H1 (cell line): ENCODE results near the gene RPP25L. TPM values are rescaled to one million over a fixed set of nuclear protein-coding genes. Genes with fewer than 3 reads are reported as not detected.

Experiments
- ASH2L ChIP-seq: fragments of 200-600, 300-600 bp; sonication (generic); IDR thresholded peaks from one replicate; pipeline ENCODE4 v1.7.1; 2017; ENCODE audit warnings: low read length
- ATF3 ChIP-seq: IDR thresholded peaks from 2 replicates; pipeline ENCODE4 v1.6.1; 2011; ENCODE audit warnings: low read depth, mild to moderate bottlenecking, low read length; ENCODE audit not compliant: insufficient read depth
- BACH1 ChIP-seq: IDR thresholded peaks from 2 replicates; pipeline ENCODE4 v1.6.1; 2012; ENCODE audit warnings: low read length, improper control_type of control experiment
- BCL11A ChIP-seq, 2 experiments: IDR thresholded peaks; one replicate each; pipeline ENCODE4 v1.6.1; 2011; ENCODE audit warnings: low read depth in 2 of 2, low read length in 2 of 2, mild to moderate bottlenecking in 2 of 2
- BRCA1 ChIP-seq: IDR thresholded peaks from 2 replicates; pipeline ENCODE4 v1.6.1; 2012; ENCODE audit warnings: low read depth, low read length, improper control_type of control experiment
- CHD1 ChIP-seq: IDR thresholded peaks from 2 replicates; pipeline ENCODE4 v1.6.1; 2012; ENCODE audit warnings: low read depth, low read length, improper control_type of control experiment
- EGR1 ChIP-seq: IDR thresholded peaks from 2 replicates; pipeline ENCODE4 v1.6.1; 2011; ENCODE audit warnings: low read depth, low read length, borderline replicate concordance
- EP300 ChIP-seq, 2 experiments: IDR thresholded peaks; 1 replicate in 1 of 2; 2 replicates in 1 of 2; pipeline ENCODE4 v1.6.1; 2011 to 2012; ENCODE audit warnings: low read depth in 2 of 2, low read length in 2 of 2, mild to moderate bottlenecking in 2 of 2, borderline replicate concordance in 1 of 2, inconsistent platforms in 1 of 2, moderate library complexity in 1 of 2
- GABPA ChIP-seq: IDR thresholded peaks from 2 replicates; pipeline ENCODE4 v1.6.1; 2011; ENCODE audit warnings: mild to moderate bottlenecking, low read length, moderate library complexity, borderline replicate concordance; ENCODE audit not compliant: insufficient read depth
- JUN ChIP-seq: IDR thresholded peaks from 2 replicates; pipeline ENCODE4 v1.6.1; 2011; ENCODE audit warnings: low read depth, mild to moderate bottlenecking, improper control_type of control experiment, low read length
- KDM1A ChIP-seq: fragments of 200-600, 300-600 bp; sonication (generic); IDR thresholded peaks from 2 replicates; pipeline ENCODE4 v1.7.1; 2016; ENCODE audit warnings: mild to moderate bottlenecking, low read length, borderline replicate concordance
- KDM4A ChIP-seq: IDR thresholded peaks from one replicate; pipeline ENCODE4 v1.7.1; 2012; ENCODE audit warnings: low read depth, mild to moderate bottlenecking, moderate library complexity, low read length, inconsistent platforms; ENCODE audit not compliant: severe bottlenecking
- MAFK ChIP-seq: IDR thresholded peaks from 2 replicates; pipeline ENCODE4 v1.6.1; 2012; ENCODE audit warnings: low read depth, mild to moderate bottlenecking, improper control_type of control experiment, low read length
- NRF1 ChIP-seq: IDR thresholded peaks from 2 replicates; pipeline ENCODE4 v1.6.1; 2011; ENCODE audit warnings: mild to moderate bottlenecking, low read depth, low read length, improper control_type of control experiment
- RAD21 ChIP-seq, 2 experiments: IDR thresholded peaks in 1 of 2; conservative IDR thresholded peaks in 1 of 2; 2 replicates each; pipeline ENCODE4 v1.6.1; 2011; ENCODE audit warnings: low read depth in 2 of 2, low read length in 2 of 2, improper control_type of control experiment in 1 of 2, inconsistent platforms in 1 of 2, mild to moderate bottlenecking in 1 of 2, moderate library complexity in 1 of 2
- RBBP5 ChIP-seq: IDR thresholded peaks from 2 replicates; pipeline ENCODE4 v1.7.1; 2012; ENCODE audit warnings: low read depth, mild to moderate bottlenecking, inconsistent platforms, low read length, moderate library complexity, borderline replicate concordance
- SIN3A ChIP-seq, 2 experiments: IDR thresholded peaks in 1 of 2; conservative IDR thresholded peaks in 1 of 2; 2 replicates each; pipeline ENCODE4 v1.6.1; 2011 to 2012; ENCODE audit warnings: low read length in 2 of 2, improper control_type of control experiment in 1 of 2, low read depth in 1 of 2, mild to moderate bottlenecking in 1 of 2
- SP1 ChIP-seq: IDR thresholded peaks from 2 replicates; pipeline ENCODE4 v1.6.1; 2011; ENCODE audit warnings: low read depth, low read length
- TAF1 ChIP-seq: IDR thresholded peaks from 2 replicates; pipeline ENCODE4 v1.6.1; 2011; ENCODE audit warnings: mild to moderate bottlenecking, low read depth, low read length
- TAF7 ChIP-seq: optimal IDR thresholded peaks from 2 replicates; pipeline ENCODE3; 2011; ENCODE audit warnings: low read depth, mild to moderate bottlenecking, inconsistent platforms, low read length, moderate library complexity, borderline replicate concordance
- TEAD4 ChIP-seq: IDR thresholded peaks from 2 replicates; pipeline ENCODE4 v1.6.1; 2012; ENCODE audit warnings: low read depth, low read length, inconsistent platforms, mixed read lengths
- USF2 ChIP-seq: IDR thresholded peaks from 2 replicates; pipeline ENCODE4 v1.6.1; 2011; ENCODE audit warnings: low read length, improper control_type of control experiment
- ZNF274 ChIP-seq: IDR thresholded peaks from 2 replicates; pipeline ENCODE4 v1.7.0; 2012; ENCODE audit warnings: low read length, borderline replicate concordance; ENCODE audit errors: extremely low read depth
- polyA plus RNA-seq, 7 experiments: library from polyadenylated mRNA; depleted of rRNA in 3 of 7; stranded (reverse) in 5 of 7; unstranded in 2 of 7; fragments of >200 nt in 5 of 7; fragments of 200-250 nt in 2 of 7; gene quantifications; 1 replicate in 5 of 7; 2 replicates in 1 of 7; 4 replicates in 1 of 7; pipeline versions ENCODE4 v1.2.1 to v1.2.3, GENCODE V29; 2011 to 2013; ENCODE audit warnings: missing spikeins in 2 of 7, mixed read lengths in 2 of 7
- total RNA-seq: library from RNA; stranded (reverse); fragmentation: NEBNext Ultra II Directional; extraction: Animal tissue kit (Norgen Biotek cat#: 25700); gene quantifications from 2 replicates; pipeline ENCODE4 v1.2.1, GENCODE V29; 2021

Gene RPP25L
- total and polyA plus RNA-seq, 2 of the 8 experiments (the other 6 are each of a cell fraction or from before 2014, with no cell fraction given): 21.6 to 75.0 TPM

- TF ChIP-seq EP300 (IDR thresholded peaks at IDR 0.05; ENCODE audit: borderline replicate concordance in 1 of 2, low read depth in 2 of 2, low read length in 2 of 2) (peak in 1 of 2 experiments; percentile 64; a peak in 1 of 3 replicates), KDM1A (0 out of 2 replicates have a peak, but pooled peaks have one; percentile 12), TEAD4 (peak; percentile 60; the same call in 1 of the 2 replicates), JUN (no peak), BCL11A (IDR thresholded peaks at IDR 0.05; ENCODE audit: low read depth in 2 of 2, low read length in 2 of 2) (no peak), GABPA (no peak), ASH2L (peak; percentile 63), USF2 (no peak), RBBP5 (peak; percentile 89), MAFK (no peak), NRF1 (no peak), RAD21 (IDR thresholded peaks at IDR 0.05 in 1 of 2, conservative IDR thresholded peaks at IDR 0.05 in 1 of 2; ENCODE audit: low read depth in 2 of 2, low read length in 2 of 2) (peak in 1 of 2 experiments; percentile 2; a peak in 1 of 4 replicates), KDM4A (no peak), TAF1 (no peak), SP1 (peak; percentile 94), SIN3A (conservative IDR thresholded peaks at IDR 0.05 in 1 of 2, IDR thresholded peaks at IDR 0.05 in 1 of 2; ENCODE audit: low read depth in 1 of 2, low read length in 2 of 2) (no peak), CHD1 (no peak), EGR1 (no peak), TAF7 (no peak), BACH1 (no peak), BRCA1 (no peak), ATF3 (no peak), ZNF274 (no peak)
These were observed 32.9 kb upstream of the RPP25L start (continued) for GRCh38 chr9:34644766-34645314.
